ENCODE data around the gene ZNF225.

The ZNF225 gene

DNA sequence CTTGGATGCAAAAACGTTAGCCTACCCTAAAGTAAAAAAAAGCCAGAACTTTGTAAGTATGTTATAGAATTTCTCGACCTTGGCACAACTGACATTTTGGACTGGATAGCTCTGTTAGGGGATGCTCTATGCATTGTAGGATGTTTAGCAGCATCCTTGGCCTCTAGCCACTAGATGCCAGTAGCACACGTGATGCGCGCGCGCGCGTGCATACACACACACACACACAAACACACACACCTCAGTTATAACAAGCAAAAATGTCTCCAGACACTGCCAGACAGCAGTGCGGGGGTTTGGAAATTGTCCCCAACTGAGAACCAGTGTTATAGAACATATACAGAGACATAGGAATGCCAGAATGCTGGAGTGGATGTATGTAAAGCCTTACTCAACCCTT is 68.9 kb downstream of the ZNF225 start:
- no peak for DNase-seq (ENCODE audit: low read depth)
- H3K4me3 ChIP-seq (ENCODE audit: low read depth, low read length) = no peak overlapping the region
- TF ChIP-seq, protein P1, sequence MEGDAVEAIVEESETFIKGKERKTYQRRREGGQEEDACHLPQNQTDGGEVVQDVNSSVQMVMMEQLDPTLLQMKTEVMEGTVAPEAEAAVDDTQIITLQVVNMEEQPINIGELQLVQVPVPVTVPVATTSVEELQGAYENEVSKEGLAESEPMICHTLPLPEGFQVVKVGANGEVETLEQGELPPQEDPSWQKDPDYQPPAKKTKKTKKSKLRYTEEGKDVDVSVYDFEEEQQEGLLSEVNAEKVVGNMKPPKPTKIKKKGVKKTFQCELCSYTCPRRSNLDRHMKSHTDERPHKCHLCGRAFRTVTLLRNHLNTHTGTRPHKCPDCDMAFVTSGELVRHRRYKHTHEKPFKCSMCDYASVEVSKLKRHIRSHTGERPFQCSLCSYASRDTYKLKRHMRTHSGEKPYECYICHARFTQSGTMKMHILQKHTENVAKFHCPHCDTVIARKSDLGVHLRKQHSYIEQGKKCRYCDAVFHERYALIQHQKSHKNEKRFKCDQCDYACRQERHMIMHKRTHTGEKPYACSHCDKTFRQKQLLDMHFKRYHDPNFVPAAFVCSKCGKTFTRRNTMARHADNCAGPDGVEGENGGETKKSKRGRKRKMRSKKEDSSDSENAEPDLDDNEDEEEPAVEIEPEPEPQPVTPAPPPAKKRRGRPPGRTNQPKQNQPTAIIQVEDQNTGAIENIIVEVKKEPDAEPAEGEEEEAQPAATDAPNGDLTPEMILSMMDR (conservative IDR thresholded peaks at IDR 0.05; ENCODE audit: low read depth, low read length) = no peak
